Esophagus squamous epithelium (tissue), 5 donors: ENCODE measurements around the gene PRUNE2. TPM values are rescaled to one million over a fixed set of nuclear protein-coding genes. Genes with fewer than 3 reads are reported as not detected.
"Not testable (repeated sequence)": the region's sequence is repeated elsewhere in the genome, so short reads cannot be mapped to it uniquely, and the experiment has no call there.

Source experiments
- DNase-seq: peaks from one replicate; lab custom pipeline; 2025; lab: John Stamatoyannopoulos, UW
- H3K27ac ChIP-seq, 4 donors: fragments of 200-600 bp; sonication (generic); one replicate each; pipeline ENCODE4 v1.5.1; 2016 to 2019; ENCODE audit warnings: mild to moderate bottlenecking in 1 of 4
- H3K27me3 ChIP-seq, 4 donors: fragments of 200-600 bp; sonication (generic); 1 replicate in 3 of 4; 2 replicates in 1 of 4; pipeline versions ENCODE4 v1.5.1 to v1.6.0; 2017 to 2021; ENCODE audit warnings: antibody characterized with exemption in 1 of 4
- H3K36me3 ChIP-seq, 3 donors: fragments of 200-600 bp; sonication (generic); one replicate each; pipeline ENCODE4 v1.5.1; 2016 to 2019
- H3K4me1 ChIP-seq, 3 donors: fragments of 200-600 bp; sonication (generic); one replicate each; pipeline ENCODE4 v1.5.1; 2017 to 2019
- H3K4me3 ChIP-seq, 4 donors: fragments of 200-600 bp; sonication (generic); 1 replicate in 3 of 4; 2 replicates in 1 of 4; pipeline ENCODE4 v1.5.1; 2016 to 2019; ENCODE audit warnings: mild to moderate bottlenecking in 2 of 4, moderate library complexity in 1 of 4
- H3K9me3 ChIP-seq, 3 donors: fragments of 200-600 bp; sonication (generic); one replicate each; pipeline ENCODE4 v1.5.1; 2016 to 2019
- POLR2A ChIP-seq, 4 donors: fragments of 450-650 bp; IDR thresholded peaks; one replicate each; pipeline ENCODE4 v1.6.1; 2017; ENCODE audit warnings: antibody characterized with exemption in 4 of 4, mild to moderate bottlenecking in 4 of 4, moderate library complexity in 3 of 4
- WGBS, 2 donors: methylation state at CpG; one replicate each; pipeline ENCODE4 v1.1.5; 2018; 5-methylcytosine and 5-hydroxymethylcytosine counted together
- intact Hi-C: fragments of 100-400 bp; cut with DNase I; formaldehyde crosslinking; loops from one replicate; pipeline ENCODE4 v1.15.0; 2022
- total RNA-seq, 4 donors: library from RNA; depleted of rRNA; stranded (reverse); fragments of >200 nt; gene quantifications; one replicate each; pipeline ENCODE4 v1.1.0, GENCODE V29; 2016
- TF ChIP-seq, protein P1 (sequence below), 6 experiments: fragments of 450-650 bp in 4 of 6; fragments of 200-600 bp in 2 of 6; sonication (generic) in 2 of 6; IDR thresholded peaks; one replicate each; pipeline ENCODE4 v1.5.1; 2016 to 2019; ENCODE audit warnings: antibody characterized with exemption in 6 of 6, mild to moderate bottlenecking in 4 of 6, moderate library complexity in 4 of 6
- donor health status: DM: yes; HTN: yes; CAD: no.

PRUNE2 gene
- total RNA-seq, 4 donors from 2014 or later = 9.9 to 126 (median 26.7) TPM

DNA sequence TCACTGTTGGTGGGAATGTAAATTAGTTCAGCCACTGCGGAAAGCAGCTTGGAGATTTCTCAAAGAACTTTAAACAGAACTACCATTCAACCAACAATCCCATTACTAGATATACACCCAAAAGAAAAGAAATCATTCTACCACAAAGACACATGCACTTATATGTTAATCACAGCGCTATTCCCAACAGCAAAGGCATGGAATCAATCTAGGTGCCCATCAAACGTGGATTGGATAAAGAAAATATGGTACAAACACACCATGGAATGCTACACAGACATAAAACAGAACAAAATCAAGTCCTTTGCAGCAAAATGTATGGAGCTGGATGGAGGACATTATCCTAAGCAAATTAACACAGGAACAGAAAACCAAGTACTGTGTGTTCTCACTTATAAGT lies 42.1 kb downstream of the PRUNE2 start:
- 56 to 59% methylated on average over 3 of the region's 3 CpGs for WGBS, 2 donors
- Histone ChIP-seq H3K9me3 (no peaks in the 10 kb centered on the region), H3K27ac (peak overlapping the region in 2 of 4 donors; percentile 5 to 18), H3K4me3 (no peak overlapping the region), H3K36me3 (no peaks in the 10 kb centered on the region), H3K4me1 (peaks cover 0 to 6% (median 0%) of the 10 kb centered on the region in 3 donors), H3K27me3 (peaks cover 0 to 8% (median 0%) of the 10 kb centered on the region in 4 donors)
- TF ChIP-seq, protein P1, sequence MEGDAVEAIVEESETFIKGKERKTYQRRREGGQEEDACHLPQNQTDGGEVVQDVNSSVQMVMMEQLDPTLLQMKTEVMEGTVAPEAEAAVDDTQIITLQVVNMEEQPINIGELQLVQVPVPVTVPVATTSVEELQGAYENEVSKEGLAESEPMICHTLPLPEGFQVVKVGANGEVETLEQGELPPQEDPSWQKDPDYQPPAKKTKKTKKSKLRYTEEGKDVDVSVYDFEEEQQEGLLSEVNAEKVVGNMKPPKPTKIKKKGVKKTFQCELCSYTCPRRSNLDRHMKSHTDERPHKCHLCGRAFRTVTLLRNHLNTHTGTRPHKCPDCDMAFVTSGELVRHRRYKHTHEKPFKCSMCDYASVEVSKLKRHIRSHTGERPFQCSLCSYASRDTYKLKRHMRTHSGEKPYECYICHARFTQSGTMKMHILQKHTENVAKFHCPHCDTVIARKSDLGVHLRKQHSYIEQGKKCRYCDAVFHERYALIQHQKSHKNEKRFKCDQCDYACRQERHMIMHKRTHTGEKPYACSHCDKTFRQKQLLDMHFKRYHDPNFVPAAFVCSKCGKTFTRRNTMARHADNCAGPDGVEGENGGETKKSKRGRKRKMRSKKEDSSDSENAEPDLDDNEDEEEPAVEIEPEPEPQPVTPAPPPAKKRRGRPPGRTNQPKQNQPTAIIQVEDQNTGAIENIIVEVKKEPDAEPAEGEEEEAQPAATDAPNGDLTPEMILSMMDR (IDR thresholded peaks at IDR 0.05) = no peak
- TF ChIP-seq POLR2A (IDR thresholded peaks at IDR 0.05) = no peak
- intact Hi-C loops = no loop called here
- no peak for DNase-seq

DNA sequence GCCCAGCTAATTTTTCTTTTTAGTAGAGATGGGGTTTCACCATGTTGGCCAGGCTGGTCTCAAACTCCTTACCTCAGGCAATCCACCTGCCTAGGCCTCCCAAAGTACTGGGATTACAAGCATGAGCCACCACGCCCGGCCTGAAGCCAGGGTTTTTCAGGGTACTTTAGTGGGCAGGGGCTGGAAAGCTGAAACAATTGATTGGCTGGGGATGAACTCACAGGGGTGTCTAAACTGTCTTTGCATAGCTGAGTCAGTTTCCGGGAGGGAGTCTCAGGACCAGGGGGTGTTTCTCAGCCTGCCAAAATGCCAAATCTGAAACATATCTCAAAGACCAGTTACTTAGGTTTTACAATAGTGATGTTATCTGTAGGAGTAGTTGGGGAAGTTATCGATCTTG lies 46.1 kb downstream of the PRUNE2 start:
- H3K9me3 ChIP-seq = no peaks in the 10 kb centered on the region
- no peak for TF ChIP-seq POLR2A (IDR thresholded peaks at IDR 0.05)
- TF ChIP-seq, protein P1 (IDR thresholded peaks at IDR 0.05) = no peak
- H3K27ac ChIP-seq = no peak overlapping the region
- no peak overlapping the region for H3K4me3 ChIP-seq
- no peaks in the 10 kb centered on the region for H3K36me3 ChIP-seq
- WGBS, 2 donors = 72 to 79% methylated on average over 2 to 4 of the region's 4 CpGs
- no peaks in the 10 kb centered on the region for H3K4me1 ChIP-seq
- no peak for DNase-seq
- H3K27me3 ChIP-seq = no peaks in the 10 kb centered on the region
- intact Hi-C loops = no loop called here

DNA sequence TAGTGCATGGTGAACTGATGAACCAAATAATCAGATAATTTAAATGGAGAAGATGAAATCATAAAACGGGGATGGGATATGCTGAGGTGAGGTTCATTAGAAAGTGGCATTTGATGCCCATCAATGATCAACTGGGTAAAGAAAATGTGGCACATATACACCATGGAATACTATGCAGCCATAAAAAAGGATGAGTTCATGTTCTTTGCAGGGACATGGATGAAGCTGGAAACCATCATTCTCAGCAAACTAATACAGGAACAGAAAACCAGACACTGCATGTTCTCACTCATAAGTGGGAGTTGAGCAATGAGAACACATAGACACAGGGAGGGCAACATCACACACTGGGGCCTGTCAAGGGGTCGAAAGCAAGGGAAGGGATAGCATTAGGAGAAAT lies 47.7 kb downstream of the PRUNE2 start:
- H3K36me3 ChIP-seq, H3K27ac ChIP-seq, H3K9me3 ChIP-seq, H3K4me3 ChIP-seq, intact Hi-C loops, H3K4me1 ChIP-seq, H3K27me3 ChIP-seq, DNase-seq: not testable (repeated sequence)
- 61 to 66% methylated on average over 2 of the region's 2 CpGs for WGBS, 2 donors

DNA sequence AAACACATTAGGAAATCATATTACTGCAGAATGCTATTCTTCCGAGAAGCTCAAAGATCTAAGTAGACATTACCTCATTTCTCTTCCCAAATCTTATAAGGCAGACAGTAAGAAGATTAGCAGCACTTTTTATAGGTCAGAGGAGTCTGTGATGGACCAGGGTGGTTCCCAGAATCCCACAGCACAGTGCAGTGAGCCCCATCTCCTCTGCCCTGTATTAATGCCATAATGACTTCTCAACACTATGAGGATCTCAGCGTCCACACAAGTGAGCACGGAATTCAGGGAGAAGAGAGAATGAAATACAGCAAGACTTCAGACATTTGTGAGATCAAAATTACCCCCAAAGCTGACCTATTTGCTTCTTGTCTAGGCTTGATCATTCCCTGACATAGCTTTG lies 49.9 kb downstream of the PRUNE2 start:
- Histone ChIP-seq H3K4me3 (no peak overlapping the region), H3K36me3 (no peaks in the 10 kb centered on the region), H3K4me1 (no peaks in the 10 kb centered on the region), H3K27me3 (no peaks in the 10 kb centered on the region), H3K9me3 (no peaks in the 10 kb centered on the region), H3K27ac (no peak overlapping the region)
- DNase-seq = no peak
- TF ChIP-seq, protein P1 (IDR thresholded peaks at IDR 0.05) = no peak
- no peak for TF ChIP-seq POLR2A (IDR thresholded peaks at IDR 0.05)
- intact Hi-C loops = no loop called here
- 85 to 90% methylated on average over 3 of the region's 3 CpGs for WGBS, 2 donors

DNA sequence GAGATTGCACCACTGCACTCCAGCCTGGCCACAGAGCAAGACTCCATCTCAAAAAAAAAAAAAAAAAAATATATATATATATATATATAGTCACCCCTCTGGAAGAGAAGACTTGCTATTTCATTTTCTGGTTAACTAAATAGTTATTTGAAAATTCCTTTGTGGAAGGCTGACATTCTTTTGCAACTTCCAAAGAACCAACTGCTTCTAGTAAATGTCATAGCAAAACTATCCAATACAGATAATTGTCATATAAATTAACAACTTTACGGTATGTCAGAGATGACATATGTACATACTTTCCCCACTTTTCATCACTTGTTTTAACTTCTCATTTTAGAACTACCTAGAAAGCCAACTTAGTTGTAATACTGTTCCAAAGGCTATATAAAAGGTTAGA lies 50.9 kb downstream of the PRUNE2 start:
- intact Hi-C loops = no loop called here
- WGBS, 2 donors = 86 to 92% methylated on average over 1 of the region's 1 CpG

More for the DNA sequence above, 50.9 kb downstream of the PRUNE2 start:
- H3K9me3 ChIP-seq = no peaks in the 10 kb centered on the region
- H3K27me3 ChIP-seq = no peaks in the 10 kb centered on the region
- no peak for TF ChIP-seq POLR2A (IDR thresholded peaks at IDR 0.05)
- TF ChIP-seq, protein P1 (IDR thresholded peaks at IDR 0.05) = no peak
- no peak overlapping the region for H3K4me3 ChIP-seq
- H3K36me3 ChIP-seq = no peaks in the 10 kb centered on the region
- no peaks in the 10 kb centered on the region for H3K4me1 ChIP-seq
- DNase-seq = no peak
- H3K27ac ChIP-seq = no peak overlapping the region
